ENCODE data around the gene TRAF3IP1.

Gene TRAF3IP1

DNA sequence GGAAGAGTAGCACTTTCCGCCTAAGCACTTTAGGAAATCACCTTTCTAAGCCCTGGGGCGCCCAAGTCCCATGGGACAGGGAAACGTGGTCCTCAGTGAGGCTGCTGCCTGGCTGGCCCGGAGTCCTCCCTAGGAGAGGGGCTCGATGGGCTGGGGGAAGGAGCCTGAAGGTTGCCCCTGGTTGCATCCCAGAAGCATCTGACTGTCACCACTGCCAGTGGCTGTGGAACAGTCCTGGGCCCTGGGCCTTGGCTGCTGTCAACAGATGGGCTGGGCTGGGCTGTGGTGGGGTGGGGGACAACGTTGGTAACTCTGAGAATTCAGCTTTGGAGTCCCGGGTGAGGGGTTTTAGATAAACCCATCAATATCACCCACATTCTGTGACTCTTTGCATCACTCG is 128.9 kb downstream of the TRAF3IP1 start:
- no peak for DNase-seq (ENCODE audit: low read depth in 2 of 2)

DNA sequence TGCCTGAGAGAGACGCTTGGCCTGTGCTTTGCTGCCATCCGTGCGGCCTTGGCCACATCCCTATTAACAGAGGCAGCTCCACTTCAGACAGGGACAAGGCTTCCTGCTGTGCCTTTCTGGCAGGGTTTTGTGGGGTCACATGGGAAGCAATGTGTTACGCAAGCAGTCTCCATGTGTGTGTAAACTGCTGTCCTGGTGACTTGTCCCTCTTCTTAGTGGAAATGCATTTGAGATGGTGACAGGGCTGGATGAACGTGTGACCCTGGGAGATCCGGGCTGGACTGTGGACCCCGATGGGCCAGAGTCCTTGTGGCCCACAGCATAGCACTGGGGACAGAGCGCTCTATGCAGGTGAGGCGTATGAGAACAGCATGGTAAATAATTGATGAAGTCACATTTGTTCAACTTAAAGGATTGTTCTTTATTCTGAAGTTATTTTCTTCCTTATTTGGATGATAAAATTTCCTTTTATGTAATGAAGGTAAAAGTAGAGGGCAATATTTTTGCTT is 129.6 kb downstream of the TRAF3IP1 start:
- DNase-seq (ENCODE audit: low read depth in 2 of 2) = no peak

DNA sequence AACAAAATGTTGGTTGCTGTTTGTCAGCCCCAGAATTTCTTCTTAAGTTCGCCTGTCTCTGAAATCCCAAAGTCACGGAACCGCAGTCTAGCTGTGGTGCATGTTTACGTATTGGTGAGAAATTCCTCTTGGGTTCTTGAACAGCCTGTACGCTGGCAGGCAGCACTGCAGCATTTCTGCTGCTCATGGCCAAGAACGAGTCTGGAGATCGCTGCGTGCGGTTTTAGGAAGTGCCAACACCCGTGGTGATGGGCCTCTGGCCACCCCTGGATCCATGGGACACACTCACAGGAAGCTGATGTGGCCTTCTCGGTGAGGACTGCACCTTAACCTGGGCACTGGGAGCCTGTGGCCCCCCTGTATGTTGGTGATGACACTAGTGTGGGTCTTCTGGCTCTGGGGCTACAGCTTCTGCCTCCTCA is 130.1 kb downstream of the TRAF3IP1 start:
- no peak for DNase-seq (ENCODE audit: low read depth in 2 of 2)
